Activated naive CD4-positive, alpha-beta T cell treated with anti-CD3 and anti-CD28 coated beads, Interleukin-2, amount 50 U/mL, for 24 hours (primary cell): Measurements from ENCODE around the gene LAMC1.

Experiments
- H3K27ac Mint-ChIP-seq: one replicate; pipeline ENCODE4 v1.8.0; 2021; ENCODE audit warnings: mild to moderate bottlenecking, mixed read lengths
- H3K27me3 Mint-ChIP-seq: one replicate; pipeline ENCODE4 v1.8.0; 2021; ENCODE audit warnings: mixed read lengths
- H3K36me3 Mint-ChIP-seq: one replicate; pipeline ENCODE4 v1.8.0; 2021; ENCODE audit warnings: mixed read lengths
- H3K4me1 Mint-ChIP-seq: one replicate; pipeline ENCODE4 v1.8.0; 2021; ENCODE audit warnings: mixed read lengths
- H3K4me3 Mint-ChIP-seq: one replicate; pipeline ENCODE4 v1.8.0; 2021; ENCODE audit warnings: mild to moderate bottlenecking, mixed read lengths
- H3K9me3 Mint-ChIP-seq: one replicate; pipeline ENCODE4 v1.8.0; 2021; ENCODE audit warnings: mixed read lengths

LAMC1 gene

DNA sequence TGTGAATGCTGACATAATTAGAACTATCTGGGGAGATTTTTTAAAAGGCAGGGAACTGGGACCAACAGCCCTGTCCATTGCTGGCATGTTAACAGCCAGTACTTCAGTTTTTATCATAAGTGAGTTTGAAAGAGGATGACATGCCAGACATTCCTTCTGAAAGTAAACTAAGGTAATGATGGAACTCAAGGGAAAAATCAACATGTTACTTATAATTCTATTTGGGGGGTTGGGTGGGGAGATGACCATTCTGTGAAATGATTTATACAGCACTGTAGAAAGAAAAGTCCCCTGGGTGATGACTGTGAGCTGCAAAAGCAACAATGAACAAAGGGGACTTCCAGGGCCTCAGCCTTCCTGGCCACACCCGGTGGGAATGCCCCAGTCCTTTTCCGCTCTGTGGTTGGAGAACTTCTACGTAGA lies 157.4 kb downstream of the LAMC1 start:
- H3K4me3 Mint-ChIP-seq = no peak overlapping the region
- no peak overlapping the region for H3K27ac Mint-ChIP-seq
- H3K36me3 Mint-ChIP-seq = no peaks in the 10 kb centered on the region
- peaks cover 14% of the 10 kb centered on the region for H3K4me1 Mint-ChIP-seq
- peaks cover 4% of the 10 kb centered on the region for H3K27me3 Mint-ChIP-seq
- no peaks in the 10 kb centered on the region for H3K9me3 Mint-ChIP-seq

DNA sequence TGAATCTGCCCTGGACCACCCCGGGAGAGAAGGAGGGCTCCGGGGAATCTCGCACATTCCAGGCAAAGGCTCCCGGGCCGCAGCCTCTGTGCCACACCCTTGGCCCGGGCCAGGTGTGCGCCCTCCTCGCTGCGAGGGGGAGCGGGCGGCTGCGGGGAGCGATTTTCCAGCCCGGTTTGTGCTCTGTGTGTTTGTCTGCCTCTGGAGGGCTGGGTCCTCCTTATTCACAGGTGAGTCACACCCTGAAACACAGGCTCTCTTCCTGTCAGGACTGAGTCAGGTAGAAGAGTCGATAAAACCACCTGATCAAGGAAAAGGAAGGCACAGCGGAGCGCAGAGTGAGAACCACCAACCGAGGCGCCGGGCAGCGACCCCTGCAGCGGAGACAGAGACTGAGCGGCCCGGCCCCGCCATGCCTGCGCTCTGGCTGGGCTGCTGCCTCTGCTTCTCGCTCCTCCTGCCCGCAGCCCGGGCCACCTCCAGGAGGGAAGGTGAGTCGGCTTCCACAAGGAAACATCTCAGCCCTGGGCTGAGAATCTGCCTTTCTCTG lies 162.8 kb downstream of the LAMC1 start, which contains the start of gene LAMC2:
LAMC2 (plus strand) TSS at position 324 of the 550 bp plus-strand sequence; CDS start at position 413, 89 bp downstream.
- Mint-ChIP-seq H3K4me3 (no peak within 1 kb of the TSS), H3K9me3 (no peaks in the 10 kb centered on the region), H3K4me1 (peaks cover 13% of the 10 kb centered on the region), H3K36me3 (no peaks in the 10 kb centered on the region), H3K27ac (no peak within 1 kb of the TSS), H3K27me3 (peaks cover 15% of the 10 kb centered on the region)

DNA sequence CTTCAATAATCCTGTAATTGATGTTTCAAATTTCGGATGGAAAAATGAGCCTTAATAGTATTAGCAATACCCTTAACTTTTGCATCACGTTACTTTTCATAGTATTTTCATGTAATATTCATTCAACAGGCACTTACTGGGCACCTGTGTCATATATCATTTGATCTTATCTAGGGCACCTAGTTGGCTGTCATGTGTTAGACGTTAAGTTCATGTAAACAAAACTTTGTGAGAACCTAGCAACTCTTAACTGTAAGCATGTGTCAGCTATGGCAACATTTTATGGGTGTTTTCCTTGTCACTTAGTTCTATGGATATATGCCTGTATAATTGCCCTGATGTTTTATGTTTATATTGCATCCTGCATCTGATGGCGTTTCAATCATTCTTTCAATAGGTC lies 163.6 kb downstream of the LAMC1 start:
- H3K27me3 Mint-ChIP-seq = peaks cover 15% of the 10 kb centered on the region
- no peak overlapping the region for H3K4me3 Mint-ChIP-seq
- no peak overlapping the region for H3K27ac Mint-ChIP-seq
- H3K9me3 Mint-ChIP-seq = no peaks in the 10 kb centered on the region
- no peaks in the 10 kb centered on the region for H3K36me3 Mint-ChIP-seq
- peaks cover 12% of the 10 kb centered on the region for H3K4me1 Mint-ChIP-seq

DNA sequence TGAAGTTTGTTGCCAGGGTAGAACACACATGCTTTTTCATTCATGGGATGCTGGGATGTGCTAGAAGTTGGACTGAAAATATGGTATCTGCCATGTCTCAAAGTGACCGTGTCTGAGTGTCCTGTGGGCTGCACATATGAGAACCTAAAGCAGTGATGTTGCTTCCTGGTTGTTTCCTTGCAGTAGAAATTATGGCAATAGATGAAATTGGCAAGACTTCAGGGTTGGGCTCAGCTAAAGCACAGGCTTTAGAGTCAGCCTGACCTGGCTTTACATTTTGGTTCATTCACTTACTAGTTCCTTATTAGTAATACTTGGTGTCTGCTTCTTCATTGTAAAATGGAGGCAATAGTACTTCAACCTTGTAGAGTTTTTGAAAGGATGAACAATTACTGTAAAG lies 165.0 kb downstream of the LAMC1 start:
- Mint-ChIP-seq H3K9me3 (no peaks in the 10 kb centered on the region), H3K27ac (no peak overlapping the region), H3K36me3 (no peaks in the 10 kb centered on the region), H3K4me3 (no peak overlapping the region), H3K4me1 (peaks cover 12% of the 10 kb centered on the region), H3K27me3 (peaks cover 15% of the 10 kb centered on the region)

DNA sequence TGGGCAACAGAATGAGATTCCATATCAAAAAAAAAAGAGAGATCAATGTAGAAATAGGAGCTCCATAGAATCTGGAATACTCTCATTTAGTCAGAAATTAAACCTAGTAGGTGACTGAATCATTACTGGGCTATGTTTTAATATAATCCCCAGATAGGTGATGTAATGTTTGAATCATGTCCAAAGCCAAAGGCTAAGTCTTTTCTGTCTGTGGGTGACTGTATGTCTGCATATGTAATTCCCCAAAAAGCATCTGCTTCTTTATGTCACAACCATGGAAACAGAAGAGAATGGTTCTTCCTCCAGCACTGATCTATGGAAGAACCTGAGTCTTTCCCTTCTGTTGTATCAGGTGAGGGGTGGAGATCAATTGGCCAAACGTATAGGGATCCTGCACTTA lies 168.6 kb downstream of the LAMC1 start:
- no peaks in the 10 kb centered on the region for H3K9me3 Mint-ChIP-seq
- H3K4me1 Mint-ChIP-seq = peaks cover 13% of the 10 kb centered on the region
- peaks cover 4% of the 10 kb centered on the region for H3K27me3 Mint-ChIP-seq
- no peaks in the 10 kb centered on the region for H3K36me3 Mint-ChIP-seq
- H3K27ac Mint-ChIP-seq = no peak overlapping the region
- H3K4me3 Mint-ChIP-seq = no peak overlapping the region

DNA sequence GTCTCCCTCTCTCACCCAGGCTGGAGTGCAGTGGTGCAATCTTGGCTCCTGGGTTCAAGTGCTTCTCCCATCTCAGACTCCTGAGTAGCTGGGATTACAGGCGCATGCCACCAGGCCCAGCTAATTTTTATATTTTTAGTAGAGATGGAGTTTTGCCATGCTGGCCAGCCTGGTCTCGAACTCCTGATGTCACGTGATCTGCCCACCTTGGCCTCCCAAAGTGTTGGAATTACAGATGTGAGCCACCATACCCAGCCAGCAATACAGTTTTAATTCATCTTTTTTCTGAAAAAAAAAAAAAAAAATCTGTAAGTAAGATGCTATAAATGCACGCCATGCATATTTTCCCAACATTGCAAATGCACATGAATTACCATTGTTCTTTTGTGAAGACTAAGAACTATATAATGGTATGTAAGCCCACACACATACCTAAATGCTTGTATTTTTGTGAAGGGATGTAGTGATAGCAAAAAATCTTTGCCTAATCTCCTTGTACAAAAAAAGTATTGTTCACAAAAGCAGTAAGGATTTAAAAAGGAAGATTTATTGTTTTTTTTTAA lies 170.8 kb downstream of the LAMC1 start:
- H3K4me3 Mint-ChIP-seq = no peak overlapping the region
- peaks cover 13% of the 10 kb centered on the region for H3K4me1 Mint-ChIP-seq
- no peaks in the 10 kb centered on the region for H3K36me3 Mint-ChIP-seq
- no peak overlapping the region for H3K27ac Mint-ChIP-seq
- H3K27me3 Mint-ChIP-seq = peaks cover 3% of the 10 kb centered on the region
- no peaks in the 10 kb centered on the region for H3K9me3 Mint-ChIP-seq

DNA sequence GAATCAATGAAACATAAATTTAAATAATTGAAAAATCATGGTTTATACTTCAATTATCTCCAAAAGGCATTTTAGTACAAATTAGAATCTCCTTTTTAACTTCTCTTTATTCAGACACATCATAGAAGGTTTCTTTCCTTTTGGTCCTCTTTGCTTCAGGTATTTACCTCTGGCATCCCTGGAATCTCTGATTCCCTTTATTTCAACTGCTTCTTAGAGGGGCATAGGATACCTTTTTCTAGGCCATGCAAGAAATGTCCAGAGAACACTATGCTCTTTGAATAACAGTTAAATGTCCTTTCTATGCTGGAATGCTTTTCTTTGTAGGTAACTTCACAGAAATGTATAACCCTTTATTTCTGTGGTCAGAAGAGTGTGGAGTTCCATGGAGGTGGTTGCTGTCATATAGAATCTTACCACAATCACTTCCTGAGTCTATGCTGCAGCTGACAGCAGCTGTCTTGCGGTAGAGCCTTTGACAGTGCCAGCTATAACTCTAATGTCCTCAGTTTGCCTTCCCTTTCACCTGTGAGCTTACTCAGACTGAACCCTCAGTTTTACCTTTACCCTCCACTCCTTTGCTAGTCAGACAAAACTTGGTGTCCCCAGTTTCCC lies 171.4 kb downstream of the LAMC1 start:
- Mint-ChIP-seq H3K27ac (peak overlapping the region; percentile 18), H3K4me3 (peak overlapping the region; percentile 45), H3K4me1 (peaks cover 13% of the 10 kb centered on the region), H3K27me3 (peaks cover 3% of the 10 kb centered on the region), H3K36me3 (no peaks in the 10 kb centered on the region), H3K9me3 (no peaks in the 10 kb centered on the region)

DNA sequence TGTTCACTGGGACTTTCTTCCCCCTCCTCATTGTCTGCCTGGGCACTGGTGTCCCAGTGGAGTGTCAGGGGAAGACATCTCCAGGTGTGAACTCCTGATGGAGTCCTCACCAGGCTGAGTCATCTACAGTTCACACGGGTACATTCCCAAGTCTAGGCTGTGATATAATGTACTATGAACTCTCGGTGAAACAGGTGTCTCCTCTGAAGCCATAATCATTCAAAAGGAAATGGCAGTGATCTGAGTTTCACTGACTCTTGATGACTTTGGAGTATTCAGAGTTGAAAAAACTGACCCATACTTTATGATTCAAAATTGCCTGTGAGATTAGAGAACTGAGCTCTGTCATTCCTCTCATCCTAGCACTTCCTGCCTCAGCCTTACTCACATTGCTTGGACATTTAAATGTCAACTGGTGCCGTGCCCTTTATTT lies 171.9 kb downstream of the LAMC1 start:
- peak overlapping the region; percentile 18 for H3K27ac Mint-ChIP-seq
- H3K4me1 Mint-ChIP-seq = peaks cover 13% of the 10 kb centered on the region
- peaks cover 3% of the 10 kb centered on the region for H3K27me3 Mint-ChIP-seq
- no peaks in the 10 kb centered on the region for H3K9me3 Mint-ChIP-seq
- H3K4me3 Mint-ChIP-seq = peak overlapping the region; percentile 45
- H3K36me3 Mint-ChIP-seq = no peaks in the 10 kb centered on the region
